ENCODE results near the gene KRTDAP. TPM values are rescaled to one million over a fixed set of nuclear protein-coding genes. Genes with fewer than 3 reads are reported as not detected.

Gene KRTDAP
- total RNA-seq, 4 donors from 2014 or later: not detected

- no peak overlapping the region for H3K4me3 ChIP-seq
- H3K9me3 ChIP-seq: no peaks in the 10 kb centered on the region
- TF ChIP-seq POLR2AphosphoS5 (IDR thresholded peaks at IDR 0.05) (no peak), POLR2A (IDR thresholded peaks at IDR 0.05) (no peak), EP300 (IDR thresholded peaks at IDR 0.05; ENCODE audit: low read depth) (no peak)
- TF ChIP-seq, protein P1, sequence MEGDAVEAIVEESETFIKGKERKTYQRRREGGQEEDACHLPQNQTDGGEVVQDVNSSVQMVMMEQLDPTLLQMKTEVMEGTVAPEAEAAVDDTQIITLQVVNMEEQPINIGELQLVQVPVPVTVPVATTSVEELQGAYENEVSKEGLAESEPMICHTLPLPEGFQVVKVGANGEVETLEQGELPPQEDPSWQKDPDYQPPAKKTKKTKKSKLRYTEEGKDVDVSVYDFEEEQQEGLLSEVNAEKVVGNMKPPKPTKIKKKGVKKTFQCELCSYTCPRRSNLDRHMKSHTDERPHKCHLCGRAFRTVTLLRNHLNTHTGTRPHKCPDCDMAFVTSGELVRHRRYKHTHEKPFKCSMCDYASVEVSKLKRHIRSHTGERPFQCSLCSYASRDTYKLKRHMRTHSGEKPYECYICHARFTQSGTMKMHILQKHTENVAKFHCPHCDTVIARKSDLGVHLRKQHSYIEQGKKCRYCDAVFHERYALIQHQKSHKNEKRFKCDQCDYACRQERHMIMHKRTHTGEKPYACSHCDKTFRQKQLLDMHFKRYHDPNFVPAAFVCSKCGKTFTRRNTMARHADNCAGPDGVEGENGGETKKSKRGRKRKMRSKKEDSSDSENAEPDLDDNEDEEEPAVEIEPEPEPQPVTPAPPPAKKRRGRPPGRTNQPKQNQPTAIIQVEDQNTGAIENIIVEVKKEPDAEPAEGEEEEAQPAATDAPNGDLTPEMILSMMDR (IDR thresholded peaks at IDR 0.05): no peak
- intact Hi-C loops (cut with DNase I; ENCODE audit: low total_unique reads) (no loop called here), in situ Hi-C loops (cut with MboI; ENCODE audit: low pct_ligation_motif_present in 1 of 4, low pct_unique_long_range_greater_than_20kb in 1 of 4, low sequenced_read_pairs in 3 of 4) (loop anchor here in 2 of 4 donors (10.0 to 25.0 kb wide), 2 partner anchors 98 to 106 kb away; partner anchors contain the start of genes FFAR3 (in 2 of the 2) and GPR42 (in 1 of the 2))
- peaks cover 0 to 40% (median 12%) of the 10 kb centered on the region in 4 donors for H3K4me1 ChIP-seq
- WGBS, 2 donors (ENCODE audit: low coverage in 1 of 2): 67 to 71% methylated on average over 6 to 10 of the region's 10 CpGs
- DNase-seq: no peak
- H3K27me3 ChIP-seq: no peaks in the 10 kb centered on the region
- H3K36me3 ChIP-seq: no peaks in the 10 kb centered on the region
- H3K27ac ChIP-seq: peak overlapping the region in 2 of 4 donors; percentile 8 to 53
Observed at GRCh38 chr19:35460608-35461007, 29.7 kb downstream of the KRTDAP start.

- H3K27ac ChIP-seq: peak overlapping the region; percentile 49 to 58 (median 54)
- peak; percentile 26 for DNase-seq
- H3K27me3 ChIP-seq: no peaks in the 10 kb centered on the region
- intact Hi-C loops (cut with DNase I; ENCODE audit: low total_unique reads) (no loop called here), in situ Hi-C loops (cut with MboI; ENCODE audit: low pct_ligation_motif_present in 1 of 4, low pct_unique_long_range_greater_than_20kb in 1 of 4, low sequenced_read_pairs in 3 of 4) (loop anchor here in 2 of 4 donors (10.0 to 25.0 kb wide), 2 partner anchors 97 to 105 kb away; partner anchors contain the start of genes FFAR3 (in 2 of the 2) and GPR42 (in 1 of the 2))
- H3K4me1 ChIP-seq: peaks cover 0 to 40% (median 12%) of the 10 kb centered on the region in 4 donors
- no peaks in the 10 kb centered on the region for H3K9me3 ChIP-seq
- WGBS, 2 donors (ENCODE audit: low coverage in 1 of 2): 61% methylated on average over 14 of the region's 14 CpGs; no CpG with 5 or more reads in 1 of the 2 donors
- H3K4me3 ChIP-seq: no peak overlapping the region
- peak in 2 of 3 donors; percentile 6 to 25 for TF ChIP-seq POLR2AphosphoS5 (IDR thresholded peaks at IDR 0.05)
- no peak for TF ChIP-seq EP300 (IDR thresholded peaks at IDR 0.05; ENCODE audit: low read depth)
- H3K36me3 ChIP-seq: no peaks in the 10 kb centered on the region
Observed at GRCh38 chr19:35459414-35460082, 30.7 kb downstream of the KRTDAP start.

GRCh38 chr19:35458731-35459391 is 31.4 kb downstream of the KRTDAP start:
- WGBS, 2 donors (ENCODE audit: low coverage in 1 of 2): 40 to 45% methylated on average over 3 to 10 of the region's 10 CpGs
- H3K27ac ChIP-seq: peak overlapping the region; percentile 49 to 58 (median 54)
- in situ Hi-C loops (cut with MboI; ENCODE audit: low pct_ligation_motif_present in 1 of 4, low pct_unique_long_range_greater_than_20kb in 1 of 4, low sequenced_read_pairs in 3 of 4): loop anchor here in 1 of 4 donors (25.0 kb wide), 1 partner anchor 97 kb away; the partner anchor contains the start of genes FFAR3 and GPR42
- peaks cover 0 to 40% (median 12%) of the 10 kb centered on the region in 4 donors for H3K4me1 ChIP-seq
- no peak overlapping the region for H3K4me3 ChIP-seq
- H3K27me3 ChIP-seq: no peaks in the 10 kb centered on the region
- TF ChIP-seq POLR2A (IDR thresholded peaks at IDR 0.05) (no peak), EP300 (IDR thresholded peaks at IDR 0.05; ENCODE audit: low read depth) (no peak), POLR2AphosphoS5 (IDR thresholded peaks at IDR 0.05) (no peak)
- TF ChIP-seq, protein P1 (IDR thresholded peaks at IDR 0.05): no peak
- no peak for DNase-seq
- no peaks in the 10 kb centered on the region for H3K9me3 ChIP-seq
- no peaks in the 10 kb centered on the region for H3K36me3 ChIP-seq
- intact Hi-C loops (cut with DNase I; ENCODE audit: low total_unique reads): no loop called here

- 81 to 83% methylated on average over 1 of the region's 1 CpG for WGBS, 2 donors (ENCODE audit: low coverage in 1 of 2)
- intact Hi-C loops (cut with DNase I; ENCODE audit: low total_unique reads): no loop called here
Observed at GRCh38 chr19:35458192-35458591, 32.1 kb downstream of the KRTDAP start.

More at GRCh38 chr19:35458192-35458591, 32.1 kb downstream of the KRTDAP start:
- H3K4me1 ChIP-seq: peaks cover 0 to 39% (median 12%) of the 10 kb centered on the region in 4 donors
- no peak for TF ChIP-seq EP300 (IDR thresholded peaks at IDR 0.05; ENCODE audit: low read depth)
- no peak for TF ChIP-seq POLR2AphosphoS5 (IDR thresholded peaks at IDR 0.05)
- TF ChIP-seq POLR2A (IDR thresholded peaks at IDR 0.05): no peak
- TF ChIP-seq, protein P1 (IDR thresholded peaks at IDR 0.05): no peak
- in situ Hi-C loops (cut with MboI; ENCODE audit: low pct_ligation_motif_present in 1 of 4, low pct_unique_long_range_greater_than_20kb in 1 of 4, low sequenced_read_pairs in 3 of 4): loop anchor here in 1 of 4 donors (25.0 kb wide), 1 partner anchor 96 kb away; the partner anchor contains the start of genes FFAR3 and GPR42
- H3K27me3 ChIP-seq: no peaks in the 10 kb centered on the region
- no peaks in the 10 kb centered on the region for H3K36me3 ChIP-seq
- H3K4me3 ChIP-seq: no peak overlapping the region
- H3K27ac ChIP-seq: no peak overlapping the region
- DNase-seq: no peak
- no peaks in the 10 kb centered on the region for H3K9me3 ChIP-seq

Measured in transverse colon (tissue), 4 donors.